Measurements from ENCODE around the gene TUSC2.
"Not testable (repeated sequence)": the region's sequence is repeated elsewhere in the genome, so short reads cannot be mapped to it uniquely, and the experiment has no call there.

The TUSC2 gene

DNA sequence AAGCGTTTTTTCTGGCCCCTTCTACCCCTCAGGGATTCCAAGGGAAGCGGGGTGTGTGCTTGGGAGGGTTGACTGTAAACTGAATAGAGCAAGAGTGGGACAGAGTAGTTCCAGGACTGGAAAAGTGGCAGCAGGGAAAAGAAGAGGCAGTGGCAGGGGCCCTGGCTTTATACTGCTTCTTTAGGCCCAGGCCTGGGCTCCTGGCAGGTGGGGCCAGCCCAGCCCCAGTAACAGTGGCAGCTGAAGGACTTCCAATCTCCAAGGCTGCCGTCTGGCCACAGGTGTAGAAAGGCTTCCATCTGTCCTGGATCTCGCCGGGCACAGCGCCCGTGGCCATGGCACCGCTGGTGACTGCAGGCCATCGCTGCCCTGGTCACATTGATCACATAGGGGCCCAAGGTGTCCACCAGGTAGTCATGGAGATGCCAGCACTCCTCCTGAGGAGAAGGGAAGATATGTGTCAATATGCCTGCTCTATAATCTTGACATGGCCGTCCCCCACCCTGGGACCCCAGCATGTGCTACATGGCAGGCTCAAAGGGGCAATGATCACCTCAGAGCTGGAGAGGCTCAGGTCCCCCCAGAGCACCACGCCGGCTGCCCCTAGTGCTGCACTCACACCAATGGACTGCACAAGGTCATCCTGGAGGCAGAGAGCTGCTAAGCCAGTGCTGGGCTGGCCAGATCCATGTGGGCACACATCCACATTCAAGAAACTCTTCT, 34.8 kb downstream of the TUSC2 start:
- FAIRE-seq: no peak

DNA sequence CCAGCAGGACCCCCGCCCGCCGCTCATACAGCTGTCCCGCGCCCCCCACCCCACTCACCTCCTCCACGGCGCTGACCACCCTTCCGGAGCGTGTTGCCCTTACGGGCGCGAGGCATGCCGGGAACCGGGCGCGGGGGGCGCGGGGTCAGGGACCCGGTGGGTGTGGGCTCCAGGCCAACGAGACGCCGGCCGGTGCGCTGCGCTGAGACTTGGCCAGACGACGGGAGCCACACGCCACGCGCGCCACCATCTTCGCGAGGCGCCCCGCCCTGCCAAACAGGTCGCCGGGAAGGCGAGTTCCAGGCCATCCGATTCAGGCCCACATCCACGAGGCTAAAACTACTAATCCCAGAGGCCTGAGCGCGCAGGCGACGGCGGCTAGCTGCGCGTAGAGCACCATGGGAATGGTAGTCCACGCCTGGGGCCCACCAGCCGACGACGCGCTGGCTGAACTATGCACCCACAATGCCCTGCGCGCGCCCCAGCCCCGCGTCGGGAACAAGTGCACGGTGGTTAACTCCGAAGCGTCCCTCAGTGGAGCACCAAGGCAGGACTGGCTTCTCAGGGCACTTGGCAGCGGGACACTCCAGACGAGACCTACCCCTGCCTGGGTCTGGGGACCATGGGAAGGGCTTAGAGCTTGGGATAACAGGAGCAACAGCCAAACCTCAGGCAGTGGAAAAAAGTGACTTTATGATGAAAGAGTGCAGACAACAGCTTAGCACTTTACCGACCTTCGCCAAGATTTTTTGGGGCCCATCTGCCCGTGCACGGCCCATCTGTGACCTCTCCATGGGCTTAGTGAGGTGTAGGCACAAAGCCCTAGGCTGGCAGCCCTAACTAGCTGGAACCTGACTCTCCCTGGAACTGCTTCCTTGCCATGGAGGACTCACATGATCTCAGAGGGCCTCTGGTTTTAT, 35.6 kb downstream of the TUSC2 start, which contains the start of gene IFRD2:
IFRD2 (minus strand) TSS at position 271 of the 920 bp plus-strand sequence; CDS start at position 116, 155 bp downstream.
- peak; percentile 87 for FAIRE-seq

DNA sequence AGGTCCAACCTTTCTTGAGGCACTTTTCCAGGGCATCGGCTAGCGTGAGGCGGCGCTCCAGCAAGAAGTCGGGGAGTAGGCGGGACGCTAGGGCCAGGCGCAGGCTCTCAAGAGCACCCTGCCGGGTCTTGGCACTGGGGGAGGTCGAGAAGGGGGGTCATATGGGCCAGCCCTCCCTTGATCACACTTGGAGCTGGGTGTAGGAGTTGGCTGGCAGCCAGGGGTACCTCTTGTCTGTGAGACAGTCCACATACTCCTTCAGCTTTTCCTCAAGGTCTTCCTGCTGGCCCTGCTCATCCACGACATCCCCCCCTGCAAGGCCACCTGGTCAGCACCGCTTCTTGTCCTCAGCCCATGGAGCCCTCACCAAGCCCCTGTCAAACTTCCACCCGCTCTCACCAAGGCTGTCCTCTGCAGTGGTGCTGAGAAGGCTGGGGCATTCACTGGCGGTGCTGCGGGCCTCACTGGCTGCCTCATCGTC, 37.8 kb downstream of the TUSC2 start:
- no peak for FAIRE-seq

DNA sequence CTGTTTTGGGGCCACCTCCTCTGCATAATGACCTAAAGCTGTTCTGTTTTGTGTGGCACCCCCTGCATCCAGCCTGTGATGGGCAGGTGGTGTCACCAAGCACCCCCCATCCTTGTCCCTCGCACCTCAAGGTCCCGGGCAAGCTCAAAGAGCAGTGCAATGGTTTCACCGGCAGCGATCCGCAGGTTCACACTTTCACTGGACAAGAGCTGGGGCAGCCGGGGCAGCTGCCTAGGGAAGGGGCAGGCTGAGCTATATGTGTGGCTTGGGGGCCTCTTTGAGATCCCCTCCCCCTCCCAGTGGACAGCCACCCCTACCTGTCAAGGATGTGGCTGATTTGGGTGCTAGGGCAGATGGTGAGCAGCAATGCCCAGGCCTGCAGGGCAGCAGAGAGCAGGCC, 38.9 kb downstream of the TUSC2 start:
- FAIRE-seq: no peak

DNA sequence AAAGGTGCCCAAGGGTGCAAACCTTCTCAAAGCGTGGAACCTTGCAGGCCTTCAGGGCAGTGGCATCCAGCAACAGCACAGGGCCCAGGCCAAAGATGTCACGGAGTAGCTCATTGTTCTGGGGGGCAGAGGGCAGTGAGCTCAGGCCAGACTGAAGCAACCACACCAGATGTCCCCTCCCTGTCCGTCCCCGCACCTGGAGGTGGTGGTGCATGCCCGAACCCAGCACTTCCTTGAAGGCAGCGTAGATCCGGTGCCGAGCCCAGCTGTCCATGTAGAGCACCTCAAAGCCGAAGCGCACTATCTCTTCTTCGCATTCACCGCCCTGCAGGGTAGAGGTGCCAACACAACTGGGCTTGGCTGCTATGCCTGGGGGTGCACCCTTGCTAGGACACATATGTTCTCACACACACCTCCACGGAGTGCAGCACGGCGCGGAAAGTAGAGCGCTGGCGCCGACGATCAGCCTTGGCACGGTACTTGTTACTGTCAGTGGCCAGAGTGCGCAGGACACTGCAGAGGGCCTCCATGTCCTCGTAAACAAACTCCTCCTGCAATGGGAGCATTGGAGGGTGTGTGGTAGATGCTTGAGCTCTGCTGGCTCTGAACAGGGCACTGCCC, 39.5 kb downstream of the TUSC2 start:
- FAIRE-seq: no peak

DNA sequence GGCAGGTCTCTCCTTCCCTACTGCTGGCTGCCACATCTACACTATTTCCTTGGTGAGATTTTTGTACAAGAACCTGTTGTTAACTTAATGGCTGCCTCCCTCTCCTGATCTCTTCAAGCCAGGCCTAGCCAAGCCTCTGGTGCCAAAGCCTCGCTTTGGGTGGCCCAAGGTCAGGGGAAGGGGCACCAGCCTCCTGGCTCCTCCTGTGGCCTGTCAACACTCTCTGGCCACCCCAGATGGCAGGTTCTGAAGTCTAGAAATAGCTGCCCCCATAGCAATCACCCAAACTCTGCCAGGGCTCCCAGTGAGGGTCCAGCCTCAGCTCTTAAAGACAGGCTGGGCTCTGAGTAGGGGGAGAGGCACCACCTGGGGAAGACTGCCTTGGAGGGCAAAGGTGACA, 40.8 kb downstream of the TUSC2 start:
- no peak for FAIRE-seq

DNA sequence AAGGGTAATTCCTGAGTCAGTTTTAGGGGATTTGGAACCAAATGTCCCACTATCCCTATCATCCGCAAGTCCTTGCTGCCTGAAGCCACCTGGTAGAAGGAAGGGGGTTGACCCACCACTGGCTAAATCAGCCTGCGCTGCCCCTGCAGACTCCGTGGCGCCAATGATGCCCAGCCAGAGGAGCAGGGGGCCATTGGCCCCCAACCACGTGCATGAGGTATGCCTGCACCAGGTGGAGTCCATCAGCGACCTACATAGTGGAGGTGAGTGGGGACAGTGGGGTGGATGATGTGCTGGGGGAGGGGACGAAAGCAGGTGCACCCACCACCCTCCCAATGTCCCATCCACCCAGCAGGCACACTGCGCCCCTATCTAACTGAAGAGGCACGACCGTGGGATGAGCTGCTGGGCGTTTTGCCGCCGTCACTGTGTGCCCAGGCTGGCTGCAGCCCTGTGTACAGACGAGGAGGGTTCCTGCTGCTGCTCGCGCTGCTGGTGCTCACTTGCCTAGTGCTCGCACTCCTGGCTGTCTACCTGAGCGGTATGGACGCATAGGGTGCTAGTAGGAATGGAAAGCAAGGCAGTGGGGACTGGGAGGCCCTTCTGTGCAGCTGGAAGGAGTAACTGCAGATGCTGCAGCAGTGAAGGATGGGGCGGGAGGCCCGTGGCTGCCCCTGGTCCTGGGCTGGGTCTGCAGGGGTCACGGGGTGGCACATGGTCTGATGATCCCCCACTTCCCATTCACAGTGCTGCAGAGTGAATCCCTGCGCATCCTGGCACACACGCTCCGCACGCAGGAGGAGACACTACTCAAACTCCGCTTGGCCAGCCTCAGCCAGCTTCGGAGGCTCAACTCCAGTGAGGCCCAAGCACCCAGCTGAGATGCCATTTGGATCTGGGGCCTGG, 41.4 kb downstream of the TUSC2 start:
- no peak for FAIRE-seq

DNA sequence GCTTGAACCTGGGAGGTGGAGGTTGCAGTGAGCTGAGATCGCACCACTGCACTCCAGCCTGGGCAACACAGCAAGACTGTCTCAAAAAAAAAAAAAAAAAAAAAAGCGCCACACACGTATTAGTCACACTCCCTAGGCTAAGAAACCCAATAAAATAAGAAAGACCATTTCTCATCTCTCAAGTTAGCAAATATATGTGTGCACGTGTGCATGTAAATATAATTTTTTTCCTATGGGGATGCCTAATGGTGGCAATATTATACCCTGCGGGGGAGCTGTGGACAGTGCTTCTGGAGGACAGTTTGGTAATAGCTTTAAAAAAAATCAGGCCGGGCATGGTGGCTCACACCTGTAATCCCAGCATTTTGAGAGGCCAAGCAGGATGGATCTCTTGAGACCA, 43.9 kb downstream of the TUSC2 start:
- FAIRE-seq: not testable (repeated sequence)

DNA sequence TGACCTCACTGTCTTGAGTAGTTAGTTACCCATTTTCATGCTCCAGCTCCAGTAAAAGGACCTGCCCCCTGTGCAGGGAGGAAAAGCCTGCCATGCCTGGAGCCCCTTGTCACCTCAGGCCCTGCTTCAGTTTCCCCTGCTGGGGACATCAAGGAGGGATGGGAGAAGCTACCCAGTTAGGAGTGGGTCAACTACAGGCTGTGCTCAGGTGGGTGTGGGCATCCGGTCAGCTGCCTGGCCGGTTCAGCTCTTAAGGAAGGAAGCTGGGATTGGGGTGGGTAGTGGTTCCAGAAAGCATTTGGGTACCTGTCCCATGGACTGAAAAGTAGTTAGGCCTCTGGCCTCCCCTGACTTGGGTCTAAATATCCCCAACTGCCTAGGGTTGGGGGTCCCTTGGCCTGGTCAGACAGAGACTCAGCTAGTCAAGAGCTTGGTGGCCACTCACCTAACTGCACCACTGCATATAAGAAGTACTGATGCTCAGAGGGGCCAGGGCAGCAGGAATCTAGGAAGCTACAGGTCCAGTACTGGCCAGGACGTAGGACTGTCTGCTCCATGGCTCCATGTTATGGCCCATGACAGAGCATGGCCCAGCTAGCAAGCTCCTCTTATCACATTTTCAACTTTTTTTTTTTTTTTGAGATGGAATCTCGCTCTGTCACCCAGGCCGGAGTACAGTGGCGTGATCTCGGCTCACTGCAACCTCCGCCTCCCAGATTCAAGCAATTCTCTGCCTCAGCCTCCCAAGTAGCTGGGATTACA, 48.6 kb downstream of the TUSC2 start:
- FAIRE-seq: no peak

DNA sequence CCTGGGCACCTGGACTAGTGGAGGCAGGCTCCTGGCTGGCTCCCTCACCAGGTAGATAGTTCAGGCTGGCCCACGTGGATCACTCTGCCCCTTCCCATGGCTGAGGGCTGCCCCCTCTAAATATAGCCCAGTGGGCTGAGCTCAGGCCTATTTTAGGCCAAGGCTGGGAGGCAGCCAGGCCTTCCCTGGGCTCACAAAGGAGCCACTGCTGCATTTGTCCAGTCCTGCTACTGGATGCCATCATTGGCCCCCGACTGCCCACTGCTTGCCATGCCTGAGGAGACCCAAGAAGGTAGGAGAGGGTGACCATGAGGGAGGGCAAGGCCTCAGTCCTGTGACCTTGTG, 49.2 kb downstream of the TUSC2 start, which contains the start of gene LSMEM2:
LSMEM2 (plus strand) TSS at position 208 of the 345 bp plus-strand sequence; CDS start at position 235, 27 bp downstream.
- FAIRE-seq: no peak

DNA sequence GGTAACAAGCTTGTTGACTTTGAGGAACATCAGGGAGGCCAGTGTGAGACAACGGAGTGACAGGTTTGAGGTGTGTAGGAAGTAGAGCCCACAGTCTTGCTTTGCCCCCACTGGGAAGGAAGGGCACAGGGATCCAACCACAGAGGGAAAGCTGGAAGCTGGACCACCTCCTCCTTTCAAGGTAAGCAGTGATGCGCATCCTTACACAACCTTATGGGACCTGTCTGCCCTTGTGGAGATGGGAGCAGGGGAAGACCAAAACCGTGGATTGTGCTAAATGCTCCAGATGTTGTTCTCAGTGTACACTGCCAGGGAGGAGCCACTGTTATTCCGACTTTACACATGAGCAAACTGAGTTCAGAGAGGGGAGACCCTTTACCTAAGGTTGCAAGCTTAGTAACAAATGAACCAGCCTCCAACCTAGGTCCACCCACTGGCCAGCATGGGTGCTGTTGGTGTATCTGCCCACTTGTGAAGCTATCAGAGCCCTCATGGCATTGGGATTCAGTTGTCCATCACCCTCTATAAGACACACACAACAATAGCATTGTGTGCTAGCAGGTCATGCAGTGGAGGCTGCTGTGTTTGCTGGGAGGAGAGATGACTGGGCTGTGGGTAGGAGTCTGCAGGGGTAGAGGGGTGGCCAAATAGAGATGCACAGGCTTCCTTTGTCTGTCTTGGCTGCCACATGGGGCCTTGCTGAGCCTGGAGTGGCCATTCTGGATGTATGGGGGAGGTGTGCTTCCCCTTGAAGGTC, 49.7 kb downstream of the TUSC2 start:
- no peak for FAIRE-seq

DNA sequence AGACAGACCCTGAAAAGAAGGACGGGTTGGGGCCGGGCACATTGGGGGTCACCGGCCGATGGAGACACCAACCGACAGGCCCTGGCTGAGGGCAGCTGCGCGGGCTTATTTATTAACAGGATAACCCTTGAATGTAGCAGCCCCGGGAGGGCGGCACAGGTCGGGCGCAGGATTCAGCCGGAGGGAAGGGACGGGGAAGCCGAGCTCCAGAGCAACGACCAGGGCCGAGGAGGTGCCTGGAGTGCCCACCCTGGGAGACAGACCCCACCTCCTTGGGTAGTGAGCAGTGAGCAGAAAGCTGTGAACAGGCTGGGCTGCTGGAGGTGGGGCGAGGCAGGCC, 51.3 kb downstream of the TUSC2 start:
- FAIRE-seq: no peak

DNA sequence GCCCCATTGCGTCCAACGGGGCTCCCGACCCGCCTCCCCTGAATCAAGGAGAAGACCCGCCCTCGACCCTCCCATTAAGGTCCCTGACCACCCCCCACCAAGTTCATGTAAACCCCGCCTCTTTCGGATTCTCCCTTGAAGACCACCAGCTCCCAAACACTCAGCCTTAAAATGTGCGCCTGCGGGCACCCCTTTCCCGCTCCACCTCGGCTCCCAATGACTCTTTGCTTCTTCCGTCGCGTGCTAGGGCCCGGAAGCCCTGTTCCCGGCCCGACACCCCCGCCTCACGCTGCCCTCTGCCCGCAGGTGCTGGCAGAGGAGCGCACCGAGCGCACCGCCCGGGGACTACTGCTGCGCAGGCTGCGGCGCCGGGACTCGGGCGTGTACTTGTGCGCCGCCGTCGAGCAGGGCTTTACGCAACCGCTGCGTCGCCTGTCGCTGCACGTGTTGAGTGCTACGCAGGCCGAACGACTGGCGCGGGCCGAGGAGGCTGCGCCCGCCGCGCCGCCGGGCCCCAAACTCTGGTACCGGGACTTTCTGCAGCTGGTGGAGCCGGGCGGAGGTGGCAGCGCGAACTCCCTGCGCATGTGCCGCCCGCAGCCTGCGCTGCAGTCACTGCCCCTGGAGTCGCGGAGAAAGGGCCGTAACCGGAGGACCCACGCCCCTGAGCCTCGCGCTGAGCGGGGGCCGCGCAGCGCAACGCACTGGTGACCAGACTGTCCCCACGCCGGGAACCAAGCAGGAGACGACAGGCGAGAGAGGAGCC, 51.8 kb downstream of the TUSC2 start:
- no peak for FAIRE-seq

DNA sequence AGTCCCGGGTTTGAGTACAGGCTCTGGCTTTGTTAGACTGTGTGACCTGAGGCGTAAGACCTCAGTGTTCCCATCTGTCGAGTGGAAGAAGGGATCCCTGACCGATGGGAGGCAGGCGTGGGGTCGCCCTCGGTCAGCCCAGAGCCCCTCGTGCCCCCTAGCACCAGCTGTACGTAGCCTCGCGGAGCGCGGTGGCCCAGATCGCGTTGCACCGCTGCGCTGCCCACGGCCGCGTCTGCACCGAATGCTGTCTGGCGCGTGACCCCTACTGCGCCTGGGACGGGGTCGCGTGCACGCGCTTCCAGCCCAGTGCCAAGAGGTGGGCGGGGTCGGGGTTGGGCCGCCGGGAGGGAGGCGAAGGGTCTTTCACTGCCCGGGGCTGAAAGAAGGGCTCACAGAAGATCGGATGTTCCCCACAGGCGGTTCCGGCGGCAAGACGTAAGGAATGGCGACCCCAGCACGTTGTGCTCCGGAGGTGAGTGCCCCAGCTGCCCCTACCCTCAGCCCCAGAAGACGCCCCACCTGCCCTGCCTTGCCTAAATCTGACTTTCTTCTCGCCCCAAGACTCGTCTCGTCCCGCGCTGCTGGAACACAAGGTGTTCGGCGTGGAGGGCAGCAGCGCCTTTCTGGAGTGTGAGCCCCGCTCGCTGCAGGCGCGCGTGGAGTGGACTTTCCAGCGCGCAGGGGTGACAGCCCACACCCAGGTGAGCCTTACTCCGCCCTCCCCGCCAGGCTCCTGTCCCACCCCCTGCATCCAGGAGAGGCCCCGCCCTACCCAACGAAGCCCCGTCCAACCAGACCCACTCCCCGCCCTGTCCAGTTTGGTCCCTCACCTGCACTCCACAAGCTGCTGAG, 52.7 kb downstream of the TUSC2 start:
- FAIRE-seq: no peak
